CD4-positive, alpha-beta memory T cell (primary cell): ENCODE results near the gene MRPL45. TPM values are rescaled to one million over a fixed set of nuclear protein-coding genes. Genes with fewer than 3 reads are reported as not detected.
A peak's percentile ranks its signal among the peaks of the same experiment; 100 is the strongest.

ENCODE experiments used
- CTCF ChIA-PET: fragments of 350-600 bp; sonication (Branson Sonifier 250); formaldehyde crosslinking; loops from one replicate; lab custom pipeline; 2021; ENCODE audit warnings: inconsistent platforms; ENCODE audit not compliant: partially characterized antibody; lab: Charles Lee
- POLR2A ChIA-PET: fragments of 350-600 bp; sonication (Branson Sonifier 250); formaldehyde crosslinking; loops from one replicate; lab custom pipeline; 2021; ENCODE audit not compliant: partially characterized antibody; lab: Charles Lee
- DNase-seq, 5 donors: peaks; one replicate each; pipeline versions ENCODE4 v3.0.0 to v3.0.0-alpha.2; 2020 to 2022; ENCODE audit warnings: mixed read lengths in 1 of 5
- H3K27ac ChIP-seq: one replicate; pipeline ENCODE4 v1.7.0; 2013; ENCODE audit warnings: low read depth, low read length
- H3K27me3 ChIP-seq: 2 replicates; pipeline ENCODE4 v1.7.0; 2013; ENCODE audit warnings: mild to moderate bottlenecking, low read length, moderate library complexity; ENCODE audit not compliant: insufficient read depth
- H3K36me3 ChIP-seq: 2 replicates; pipeline ENCODE4 v1.7.0; 2013; ENCODE audit warnings: mild to moderate bottlenecking, low read length, moderate library complexity; ENCODE audit not compliant: insufficient read depth
- H3K4me1 ChIP-seq: 2 replicates; pipeline ENCODE4 v1.7.0; 2013; ENCODE audit warnings: mild to moderate bottlenecking, low read length, moderate library complexity; ENCODE audit not compliant: insufficient read depth
- H3K4me3 ChIP-seq, 2 donors: one replicate each; pipeline ENCODE4 v1.7.0; 2013; ENCODE audit warnings: low read length in 2 of 2, mild to moderate bottlenecking in 1 of 2
- H3K9me3 ChIP-seq, 2 donors: one replicate each; pipeline ENCODE4 v1.7.0; 2013; ENCODE audit warnings: low read length in 2 of 2, control low read depth in 1 of 2; ENCODE audit not compliant: control insufficient read depth in 1 of 2
- H3K27ac Mint-ChIP-seq, 7 donors: one replicate each; pipeline ENCODE4 v1.8.0; 2020 to 2021; ENCODE audit warnings: mixed read lengths in 7 of 7, mild to moderate bottlenecking in 6 of 7, inconsistent platforms in 3 of 7, moderate library complexity in 3 of 7
- H3K27me3 Mint-ChIP-seq, 2 donors: one replicate each; pipeline ENCODE4 v1.8.0; 2020 to 2021; ENCODE audit warnings: mixed read lengths in 2 of 2
- H3K36me3 Mint-ChIP-seq, 2 donors: one replicate each; pipeline ENCODE4 v1.8.0; 2020 to 2021; ENCODE audit warnings: mixed read lengths in 2 of 2, inconsistent platforms in 1 of 2, mild to moderate bottlenecking in 1 of 2
- H3K4me1 Mint-ChIP-seq, 4 donors: one replicate each; pipeline ENCODE4 v1.8.0; 2020 to 2021; ENCODE audit warnings: mixed read lengths in 4 of 4, mild to moderate bottlenecking in 1 of 4
- H3K4me3 Mint-ChIP-seq, 8 donors: one replicate each; pipeline ENCODE4 v1.8.0; 2020 to 2021; ENCODE audit warnings: mixed read lengths in 8 of 8, mild to moderate bottlenecking in 7 of 8, moderate library complexity in 6 of 8, inconsistent platforms in 3 of 8
- H3K9me3 Mint-ChIP-seq, 8 donors: one replicate each; pipeline ENCODE4 v1.8.0; 2020 to 2021; ENCODE audit warnings: mixed read lengths in 8 of 8, mild to moderate bottlenecking in 5 of 8, inconsistent platforms in 3 of 8, moderate library complexity in 1 of 8
- intact Hi-C: fragments of 100-400 bp; cut with micrococcal nuclease; formaldehyde crosslinking; loops from one replicate; pipeline ENCODE4 v1.15.1; 2023
- polyA plus RNA-seq, 2 donors: library from polyadenylated mRNA; unstranded; fragments of 300-500 nt; fragmentation: Illumina TruSeq; gene quantifications; one replicate each; pipeline ENCODE4 v1.2.3, GENCODE V29; 2021
- total RNA-seq, 2 experiments: library from RNA; stranded (reverse); gene quantifications; one replicate each; pipeline ENCODE4 v1.2.3, GENCODE V29; 2021

MRPL45 gene
- total and polyA plus RNA-seq, 4 experiments from 2014 or later, result 17.2 to 29.4 (median 21.4) TPM

DNA sequence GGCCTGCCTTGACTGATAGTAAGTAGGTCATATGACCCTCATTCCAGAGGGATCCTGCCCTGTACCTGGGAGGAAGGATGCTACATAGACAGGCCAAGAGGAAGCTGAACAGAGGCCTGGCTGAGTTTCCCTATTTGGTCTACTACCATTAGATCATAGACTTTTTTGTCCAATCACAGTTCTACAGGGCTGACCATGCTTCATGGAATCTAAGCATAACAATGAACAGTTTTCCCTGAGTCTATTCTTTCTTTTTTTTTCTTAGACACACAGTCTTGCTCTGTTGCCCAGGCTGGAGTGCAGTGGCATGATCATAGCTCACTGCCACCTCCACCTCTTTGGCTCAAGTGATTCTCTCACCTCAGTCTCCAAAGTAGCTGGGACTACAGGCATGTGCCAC is 42.9 kb downstream of the MRPL45 start:
- H3K4me1 Mint-ChIP-seq, result no peaks in the 10 kb centered on the region
- no peaks in the 10 kb centered on the region for H3K36me3 Mint-ChIP-seq
- no peaks in the 10 kb centered on the region for H3K4me1 ChIP-seq
- no peaks in the 10 kb centered on the region for H3K27me3 ChIP-seq
- no peak overlapping the region for H3K27ac Mint-ChIP-seq
- intact Hi-C loops, result no loop called here
- H3K27me3 Mint-ChIP-seq, result peaks cover 1 to 11% of the 10 kb centered on the region in 2 donors
- no peaks in the 10 kb centered on the region for H3K9me3 Mint-ChIP-seq
- no peaks in the 10 kb centered on the region for H3K9me3 ChIP-seq
- no peak overlapping the region for H3K4me3 Mint-ChIP-seq
- no peak overlapping the region for H3K4me3 ChIP-seq
- ChIA-PET CTCF (interaction anchor here (0.7 to 1.3 kb wide), 2 partner anchors 10 to 84 kb away, joined by 3 to 7 read pairs; no protein-coding TSS in a partner anchor), POLR2A (no interaction called here)
- H3K27ac ChIP-seq, result no peak overlapping the region
- DNase-seq, result no peak
- H3K36me3 ChIP-seq, result no peaks in the 10 kb centered on the region

DNA sequence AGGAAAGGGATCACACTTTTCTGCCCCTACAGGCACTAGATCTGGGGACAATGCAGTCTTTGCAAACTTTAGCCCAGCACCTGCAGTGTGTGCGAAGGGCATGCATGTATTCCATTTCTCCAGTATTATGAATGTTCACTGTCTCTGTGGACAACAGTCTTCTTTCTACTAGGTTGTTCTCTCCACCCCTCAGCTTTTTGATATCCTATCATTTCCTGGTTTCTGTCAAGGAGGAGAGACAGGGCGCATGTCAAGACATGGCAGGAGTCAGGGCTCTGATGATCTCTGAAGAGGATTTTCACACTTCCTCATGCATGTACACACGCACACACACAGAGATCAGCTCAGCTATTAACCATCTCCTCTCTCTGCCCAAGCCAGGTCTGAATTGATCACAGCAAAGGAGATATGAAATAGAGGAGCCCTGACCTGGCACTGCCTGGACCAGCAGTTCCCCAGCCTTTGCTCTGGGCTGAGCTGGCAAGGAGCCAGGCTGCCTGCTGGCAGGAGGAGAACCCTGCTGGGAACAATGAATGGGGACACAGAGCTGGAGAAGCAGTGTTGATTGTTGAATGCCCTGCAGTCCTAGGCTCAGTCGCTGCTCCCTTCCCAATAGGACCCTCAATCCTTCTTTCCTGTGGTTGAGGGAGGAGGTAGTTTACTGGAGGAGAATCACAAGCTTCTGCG is 44.2 kb downstream of the MRPL45 start:
- Mint-ChIP-seq H3K27me3 (peaks cover 2 to 9% of the 10 kb centered on the region in 2 donors), H3K36me3 (no peaks in the 10 kb centered on the region), H3K4me3 (no peak overlapping the region), H3K27ac (no peak overlapping the region), H3K4me1 (no peaks in the 10 kb centered on the region), H3K9me3 (no peaks in the 10 kb centered on the region)
- DNase-seq, result no peak
- Histone ChIP-seq H3K4me1 (no peaks in the 10 kb centered on the region), H3K27ac (no peak overlapping the region), H3K27me3 (no peaks in the 10 kb centered on the region), H3K4me3 (no peak overlapping the region), H3K9me3 (no peaks in the 10 kb centered on the region), H3K36me3 (no peaks in the 10 kb centered on the region)
- intact Hi-C loops, result no loop called here
- POLR2A ChIA-PET, result no interaction called here
- CTCF ChIA-PET, result interaction anchor here (1.4 kb wide), 2 partner anchors 11 to 17 kb away, joined by 4 to 6 read pairs; partner anchors contain the start of gene SOCS7

GRCh38 chr17:38342886-38343607 is 46.1 kb downstream of the MRPL45 start:
- Histone ChIP-seq H3K4me3 (no peak overlapping the region), H3K36me3 (no peaks in the 10 kb centered on the region), H3K27ac (no peak overlapping the region), H3K27me3 (no peaks in the 10 kb centered on the region), H3K4me1 (no peaks in the 10 kb centered on the region), H3K9me3 (no peaks in the 10 kb centered on the region)
- Mint-ChIP-seq H3K27me3 (peaks cover 2 to 9% of the 10 kb centered on the region in 2 donors), H3K36me3 (no peaks in the 10 kb centered on the region), H3K9me3 (no peaks in the 10 kb centered on the region), H3K4me3 (no peak overlapping the region), H3K27ac (peak overlapping the region in 1 of 7 donors; percentile 14), H3K4me1 (no peaks in the 10 kb centered on the region)
- POLR2A ChIA-PET, result no interaction called here
- CTCF ChIA-PET, result no interaction called here
- no peak for DNase-seq
- intact Hi-C loops, result no loop called here

- H3K36me3 Mint-ChIP-seq, result no peaks in the 10 kb centered on the region
- peaks cover 0 to under 1% (median under 1%) of the 10 kb centered on the region in 4 donors for H3K4me1 Mint-ChIP-seq
- Histone ChIP-seq H3K4me1 (no peaks in the 10 kb centered on the region), H3K27ac (no peak within 1 kb of the TSS), H3K9me3 (no peaks in the 10 kb centered on the region), H3K27me3 (no peaks in the 10 kb centered on the region), H3K4me3 (no peak within 1 kb of the TSS), H3K36me3 (no peaks in the 10 kb centered on the region)
- intact Hi-C loops, result no loop called here
- DNase-seq, result no peak
- peaks cover 2 to 8% of the 10 kb centered on the region in 2 donors for H3K27me3 Mint-ChIP-seq
- H3K27ac Mint-ChIP-seq, result peak within 1 kb of the TSS in 1 of 7 donors; percentile 53
- ChIA-PET CTCF (no interaction called here), POLR2A (no interaction called here)
- no peak within 1 kb of the TSS for H3K4me3 Mint-ChIP-seq
- H3K9me3 Mint-ChIP-seq, result no peaks in the 10 kb centered on the region
These were observed 46.8 kb downstream of the MRPL45 start, which contains the start of gene GPR179 for GRCh38 chr17:38343608-38344419. Gene GPR179, minus strand, starts transcription at chr17:38343956. Its CDS starts 167 bp downstream, at chr17:38343789.

- Mint-ChIP-seq H3K4me3 (no peak overlapping the region), H3K4me1 (peaks cover 4 to 6% (median 4%) of the 10 kb centered on the region in 4 donors), H3K27ac (no peak overlapping the region), H3K27me3 (peaks cover 2 to 9% of the 10 kb centered on the region in 2 donors), H3K9me3 (no peaks in the 10 kb centered on the region), H3K36me3 (no peaks in the 10 kb centered on the region)
- Histone ChIP-seq H3K27ac (no peak overlapping the region), H3K27me3 (no peaks in the 10 kb centered on the region), H3K4me1 (peaks cover 3% of the 10 kb centered on the region), H3K36me3 (no peaks in the 10 kb centered on the region), H3K4me3 (no peak overlapping the region), H3K9me3 (no peaks in the 10 kb centered on the region)
- no peak for DNase-seq
- intact Hi-C loops, result no loop called here
- POLR2A ChIA-PET, result no interaction called here
- CTCF ChIA-PET, result no interaction called here
These were observed 47.4 kb downstream of the MRPL45 start for GRCh38 chr17:38344420-38344745.

DNA sequence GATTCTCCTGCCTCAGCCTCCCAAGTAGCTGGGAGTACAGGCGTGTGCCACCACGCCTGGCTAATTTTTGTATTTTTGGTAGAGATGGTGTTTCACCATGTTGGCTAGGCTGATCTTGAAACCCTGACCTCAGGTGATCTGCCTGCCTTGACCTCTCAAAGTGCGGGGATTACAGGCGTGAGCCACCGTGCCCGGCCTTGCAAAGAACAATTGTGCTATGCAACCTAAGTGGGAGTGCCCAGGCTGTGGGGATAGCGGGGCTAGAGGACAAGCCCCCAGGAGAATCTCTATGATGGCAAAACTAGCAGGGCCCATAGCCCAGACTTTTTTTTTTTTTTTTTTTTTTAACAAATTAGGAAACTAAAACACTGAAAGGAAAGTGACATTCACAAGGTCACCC is 48.8 kb downstream of the MRPL45 start:
- Mint-ChIP-seq H3K27ac (no peak overlapping the region), H3K4me3 (no peak overlapping the region), H3K27me3 (peaks cover 2 to 9% of the 10 kb centered on the region in 2 donors), H3K9me3 (no peaks in the 10 kb centered on the region), H3K36me3 (no peaks in the 10 kb centered on the region), H3K4me1 (peaks cover 4 to 17% (median 7%) of the 10 kb centered on the region in 4 donors)
- ChIA-PET POLR2A (no interaction called here), CTCF (interaction anchor here (1.0 to 5.5 kb wide), 2 partner anchors 36 to 67 kb away, joined by 4 to 192 read pairs; no protein-coding TSS in a partner anchor)
- no peaks in the 10 kb centered on the region for H3K27me3 ChIP-seq
- no peaks in the 10 kb centered on the region for H3K9me3 ChIP-seq
- intact Hi-C loops, result no loop called here
- H3K4me3 ChIP-seq, result no peak overlapping the region
- no peak for DNase-seq
- no peak overlapping the region for H3K27ac ChIP-seq
- H3K4me1 ChIP-seq, result peaks cover 3% of the 10 kb centered on the region
- no peaks in the 10 kb centered on the region for H3K36me3 ChIP-seq
